Mesodermal cell (in vitro differentiated cells): Measurements from ENCODE around the gene CRMP1.

Experiments used
- H3K27ac ChIP-seq: 2 replicates; pipeline ENCODE4 v1.7.0; 2013; ENCODE audit warnings: mild to moderate bottlenecking, low read depth, low read length, moderate library complexity; ENCODE audit not compliant: severe bottlenecking
- H3K36me3 ChIP-seq: 2 replicates; pipeline ENCODE4 v1.7.1; 2013; ENCODE audit warnings: mild to moderate bottlenecking, low read length, moderate library complexity; ENCODE audit not compliant: control insufficient read depth, insufficient read depth
- H3K4me1 ChIP-seq: one replicate; pipeline ENCODE4 v1.7.1; 2013; ENCODE audit warnings: mild to moderate bottlenecking, low read length; ENCODE audit not compliant: insufficient read depth, control insufficient read depth, poor library complexity, severe bottlenecking
- H3K4me3 ChIP-seq: 2 replicates; pipeline ENCODE4 v1.7.0; 2013; ENCODE audit warnings: low read length, control low read depth, mild to moderate bottlenecking; ENCODE audit not compliant: insufficient read depth, poor library complexity, severe bottlenecking; ENCODE audit errors: extremely low read depth
- H3K9me3 ChIP-seq: 2 replicates; pipeline ENCODE4 v1.7.1; 2013; ENCODE audit warnings: mild to moderate bottlenecking, low read length, moderate library complexity; ENCODE audit not compliant: control insufficient read depth
- WGBS, 2 experiments: methylation state at CpG; one replicate each; pipeline ENCODE4 v1.1.5; 2013; ENCODE audit warnings: missing lambda C conversion rate in 2 of 2; ENCODE audit not compliant: insufficient coverage in 2 of 2; 5-methylcytosine and 5-hydroxymethylcytosine counted together

CRMP1 gene

DNA sequence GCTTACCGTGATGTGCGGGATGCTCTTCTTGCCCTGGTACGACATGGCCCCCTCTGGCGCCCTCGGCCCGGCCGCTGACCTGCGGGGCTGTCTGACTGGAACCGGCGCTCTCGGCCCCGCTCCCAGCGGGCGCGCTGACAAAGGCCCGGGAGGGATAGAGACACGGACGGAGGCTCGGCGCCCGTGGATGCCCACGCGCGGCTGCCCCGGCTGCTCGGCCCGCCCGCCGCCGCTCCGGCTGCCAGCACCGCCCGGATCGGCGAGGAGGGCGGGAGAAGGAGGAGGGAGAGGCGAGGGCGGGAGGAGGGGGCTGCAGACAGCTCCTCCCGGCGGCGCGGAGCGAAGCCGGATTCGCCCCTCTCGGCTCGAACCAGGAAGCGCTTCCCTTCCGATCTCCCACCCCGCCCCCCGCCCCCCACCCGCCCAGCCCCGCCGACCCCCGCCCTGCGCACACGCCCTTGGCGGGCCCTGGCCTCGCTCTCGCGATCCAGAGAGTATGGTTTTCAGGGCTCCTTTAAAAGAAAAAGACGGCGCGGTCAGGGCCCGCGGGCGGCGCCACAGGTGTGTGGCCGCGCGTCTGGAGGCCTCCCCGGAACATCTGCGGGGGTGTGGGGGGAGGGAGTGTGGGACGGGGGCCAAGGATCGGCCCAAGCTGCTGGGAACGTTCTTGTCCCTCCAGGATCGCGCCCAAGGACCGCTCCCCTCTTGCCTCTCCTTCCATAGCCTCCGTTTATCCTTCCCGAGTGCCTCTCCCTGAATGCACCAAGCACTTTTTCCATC lies 4.5 kb downstream of the CRMP1 start:
- Histone ChIP-seq H3K36me3 (peaks cover 6% of the 10 kb centered on the region), H3K4me3 (peak overlapping the region; percentile 79), H3K27ac (no peak overlapping the region), H3K4me1 (peaks cover 9% of the 10 kb centered on the region), H3K9me3 (no peaks in the 10 kb centered on the region)
- 0 to 1% methylated on average over 34 to 43 of the region's 81 CpGs for WGBS, 2 experiments

GRCh38 chr4:5887361-5888221 lies 5.3 kb downstream of the CRMP1 start:
- peak overlapping the region; percentile 79 for H3K4me3 ChIP-seq
- 0 to 1% methylated on average over 34 to 38 of the region's 70 CpGs for WGBS, 2 experiments
- peaks cover 9% of the 10 kb centered on the region for H3K4me1 ChIP-seq
- H3K27ac ChIP-seq, result no peak overlapping the region
- no peaks in the 10 kb centered on the region for H3K9me3 ChIP-seq
- H3K36me3 ChIP-seq, result peaks cover 6% of the 10 kb centered on the region

DNA sequence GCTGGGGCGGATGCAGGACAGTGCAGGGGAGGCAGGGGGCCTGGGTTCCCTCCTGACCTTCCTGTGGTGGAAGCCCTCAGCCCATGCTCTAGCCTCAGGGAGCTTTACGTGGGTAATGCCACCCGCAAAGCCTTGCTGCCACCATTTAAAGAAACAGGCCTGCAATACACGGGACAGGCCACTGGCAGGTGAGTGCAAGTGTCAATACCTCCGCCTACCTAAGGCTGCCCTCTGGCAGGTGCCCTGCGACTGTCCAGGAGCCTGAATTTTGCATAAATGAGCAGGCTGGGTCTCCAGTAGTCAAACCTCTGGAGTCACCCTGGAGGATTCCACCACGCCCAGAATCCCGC lies 5.9 kb downstream of the CRMP1 start:
- peaks cover 6% of the 10 kb centered on the region for H3K36me3 ChIP-seq
- H3K4me1 ChIP-seq, result peaks cover 9% of the 10 kb centered on the region
- WGBS, 2 experiments, result 31 to 34% methylated on average over 6 to 8 of the region's 8 CpGs
- H3K4me3 ChIP-seq, result peak overlapping the region; percentile 79
- H3K27ac ChIP-seq, result no peak overlapping the region
- no peaks in the 10 kb centered on the region for H3K9me3 ChIP-seq

- H3K36me3 ChIP-seq, result peaks cover 8% of the 10 kb centered on the region
- no peaks in the 10 kb centered on the region for H3K9me3 ChIP-seq
- no peak overlapping the region for H3K4me3 ChIP-seq
- WGBS, 2 experiments, result 94 to 100% methylated on average over 2 to 3 of the region's 3 CpGs
- H3K27ac ChIP-seq, result no peak overlapping the region
- H3K4me1 ChIP-seq, result peaks cover 9% of the 10 kb centered on the region
These were observed 7.2 kb downstream of the CRMP1 start for GRCh38 chr4:5885733-5886132.

DNA sequence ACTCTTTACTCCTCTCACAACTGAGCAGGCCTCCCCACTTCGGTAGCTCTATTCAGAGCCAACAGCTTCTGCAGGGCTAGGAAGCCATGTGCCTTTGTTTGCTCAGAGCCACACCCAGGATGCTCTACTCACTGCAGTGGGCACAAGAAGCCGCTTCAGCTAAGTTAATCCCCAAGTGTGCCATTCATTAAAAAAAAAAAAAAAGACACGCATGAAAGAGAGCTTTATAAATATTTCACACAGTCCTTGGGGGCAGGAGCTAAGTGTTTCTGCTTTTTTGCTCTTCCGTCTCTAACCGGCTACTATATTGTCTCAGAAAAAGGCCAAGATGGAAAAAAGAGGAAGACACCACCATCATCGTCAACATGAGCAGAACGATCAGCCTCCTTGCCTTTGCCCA lies 8.1 kb downstream of the CRMP1 start:
- H3K4me1 ChIP-seq, result peaks cover 9% of the 10 kb centered on the region
- 74 to 92% methylated on average over 2 to 5 of the region's 7 CpGs for WGBS, 2 experiments
- no peak overlapping the region for H3K4me3 ChIP-seq
- H3K36me3 ChIP-seq, result peaks cover 15% of the 10 kb centered on the region
- no peak overlapping the region for H3K27ac ChIP-seq
- no peaks in the 10 kb centered on the region for H3K9me3 ChIP-seq

DNA sequence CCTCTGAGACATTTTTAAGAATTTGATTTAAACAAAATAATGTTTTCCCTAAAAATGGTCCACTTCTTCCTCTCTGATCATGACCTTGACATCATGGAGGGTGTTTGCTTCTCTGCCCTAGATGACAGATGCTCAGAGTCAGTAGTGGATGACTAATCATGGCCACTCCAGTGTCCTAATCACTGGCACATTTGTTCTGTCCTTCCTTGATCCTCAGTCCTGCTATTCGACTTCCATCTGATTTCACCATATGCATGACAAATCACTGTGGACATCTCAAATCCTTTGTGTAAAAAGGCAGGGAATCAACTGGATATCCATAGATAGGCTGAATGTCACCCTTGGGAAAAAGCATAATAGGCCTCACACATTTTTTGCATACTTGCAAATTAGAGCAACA lies 9.0 kb downstream of the CRMP1 start:
- Histone ChIP-seq H3K4me3 (no peak overlapping the region), H3K27ac (no peak overlapping the region), H3K9me3 (no peaks in the 10 kb centered on the region), H3K4me1 (peaks cover 9% of the 10 kb centered on the region), H3K36me3 (peaks cover 21% of the 10 kb centered on the region)
- 100% methylated on average over 1 of the region's 1 CpG for WGBS, 2 experiments

DNA sequence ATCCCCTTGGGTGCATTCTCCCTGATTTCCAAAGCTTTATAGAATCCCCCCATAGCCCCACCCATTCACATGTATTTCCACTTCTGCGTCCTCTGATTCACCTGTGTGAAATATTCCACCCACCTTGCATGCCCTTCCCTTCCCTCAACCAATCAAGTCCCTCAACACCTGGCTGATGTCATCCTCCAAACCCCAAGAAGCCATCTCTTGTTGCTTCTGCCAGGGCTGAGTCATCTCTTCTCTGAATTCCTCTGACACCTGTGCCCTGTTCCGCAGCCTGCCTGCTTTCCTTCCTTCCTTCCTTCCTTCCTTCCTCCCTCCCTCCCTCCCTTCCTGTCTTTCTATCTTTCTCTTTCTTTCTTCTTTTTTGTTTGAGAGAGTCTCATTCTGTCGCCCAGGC lies 9.9 kb downstream of the CRMP1 start:
- Histone ChIP-seq H3K4me3 (no peak overlapping the region), H3K9me3 (no peaks in the 10 kb centered on the region), H3K27ac (no peak overlapping the region), H3K4me1 (peaks cover 9% of the 10 kb centered on the region), H3K36me3 (peaks cover 23% of the 10 kb centered on the region)
- WGBS, 2 experiments, result 77 to 90% methylated on average over 2 to 3 of the region's 3 CpGs

DNA sequence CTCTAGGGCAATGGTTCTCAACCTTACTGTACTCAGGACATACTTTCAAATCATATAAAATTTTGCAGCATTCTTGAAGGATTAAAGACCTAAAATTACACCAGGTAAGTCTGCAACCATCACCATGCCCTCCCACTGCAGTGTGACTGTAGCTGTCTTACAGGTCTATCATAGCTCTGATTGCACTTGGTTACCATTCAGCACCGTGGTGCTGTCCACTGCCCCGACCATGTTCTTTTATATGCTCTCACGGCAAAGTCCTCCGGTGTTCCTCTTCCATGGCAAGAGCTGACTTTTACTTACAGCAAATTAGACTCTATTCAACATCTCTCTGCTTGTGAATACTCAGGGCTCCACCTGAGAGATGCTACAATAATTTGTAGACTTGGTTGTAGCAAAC lies 11.5 kb downstream of the CRMP1 start:
- Histone ChIP-seq H3K4me3 (no peak overlapping the region), H3K9me3 (no peaks in the 10 kb centered on the region), H3K36me3 (peaks cover 27% of the 10 kb centered on the region), H3K4me1 (peaks cover 5% of the 10 kb centered on the region), H3K27ac (no peak overlapping the region)
- 56 to 59% methylated on average over 4 of the region's 4 CpGs for whole genome bisulfite sequencing, 2 experiments

DNA sequence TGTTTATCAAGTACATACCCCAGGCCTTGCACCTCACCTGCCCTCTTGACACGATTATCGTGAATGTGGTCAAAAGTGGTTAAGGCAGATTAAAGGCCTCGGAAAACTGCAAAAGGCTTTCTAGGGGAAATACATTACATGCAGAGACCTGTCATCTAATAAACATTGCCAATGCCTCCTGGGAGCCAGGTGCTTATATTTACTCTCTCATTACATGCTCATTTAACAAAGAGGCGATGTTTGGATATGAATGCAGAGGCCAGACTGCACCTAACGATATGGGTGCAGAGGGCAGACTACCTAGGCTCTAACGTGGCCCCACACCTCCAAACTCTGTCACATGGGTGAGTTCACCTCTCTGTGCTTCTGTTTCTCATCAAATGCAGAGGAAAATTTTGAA lies 14.5 kb downstream of the CRMP1 start:
- WGBS, 2 experiments, result 90 to 100% methylated on average over 1 to 3 of the region's 6 CpGs
- H3K9me3 ChIP-seq, result no peaks in the 10 kb centered on the region
- H3K27ac ChIP-seq, result no peak overlapping the region
- H3K36me3 ChIP-seq, result peaks cover 28% of the 10 kb centered on the region
- peaks cover 6% of the 10 kb centered on the region for H3K4me1 ChIP-seq
- no peak overlapping the region for H3K4me3 ChIP-seq

GRCh38 chr4:5877392-5877791 lies 15.5 kb downstream of the CRMP1 start:
- Histone ChIP-seq H3K4me1 (peaks cover 6% of the 10 kb centered on the region), H3K36me3 (peaks cover 36% of the 10 kb centered on the region), H3K27ac (no peak overlapping the region), H3K4me3 (no peak overlapping the region), H3K9me3 (no peaks in the 10 kb centered on the region)
- WGBS, 2 experiments, result 82 to 91% methylated on average over 9 of the region's 9 CpGs
